Skeletal muscle satellite cell (primary cell): Measurements from ENCODE around the gene FCRLB.

Experiments used
- H3K27me3 ChIP-seq: 2 replicates; pipeline ENCODE4 v1.7.0; 2013; ENCODE audit warnings: low read length; ENCODE audit not compliant: control insufficient read depth, insufficient read depth
- H3K36me3 ChIP-seq: 2 replicates; pipeline ENCODE4 v1.7.0; 2013; ENCODE audit warnings: mild to moderate bottlenecking, control low read depth, low read length; ENCODE audit not compliant: insufficient read depth
- H3K4me1 ChIP-seq: 2 replicates; pipeline ENCODE4 v1.7.0; 2013; ENCODE audit warnings: low read length; ENCODE audit not compliant: control insufficient read depth, insufficient read depth
- H3K4me2 ChIP-seq: 2 replicates; pipeline ENCODE4 v1.7.0; 2013; ENCODE audit warnings: mild to moderate bottlenecking, low read length
- H3K4me3 ChIP-seq: 2 replicates; pipeline ENCODE4 v1.7.0; 2013; ENCODE audit warnings: low read length
- H3K9ac ChIP-seq: 2 replicates; pipeline ENCODE4 v1.7.0; 2013; ENCODE audit warnings: mild to moderate bottlenecking, low read depth, low read length, moderate library complexity
- H3K9me3 ChIP-seq: replicated peaks from 2 replicates; pipeline ENCODE4 v1.7.0; 2013; ENCODE audit warnings: mild to moderate bottlenecking, control low read depth, low read length

Gene FCRLB

DNA sequence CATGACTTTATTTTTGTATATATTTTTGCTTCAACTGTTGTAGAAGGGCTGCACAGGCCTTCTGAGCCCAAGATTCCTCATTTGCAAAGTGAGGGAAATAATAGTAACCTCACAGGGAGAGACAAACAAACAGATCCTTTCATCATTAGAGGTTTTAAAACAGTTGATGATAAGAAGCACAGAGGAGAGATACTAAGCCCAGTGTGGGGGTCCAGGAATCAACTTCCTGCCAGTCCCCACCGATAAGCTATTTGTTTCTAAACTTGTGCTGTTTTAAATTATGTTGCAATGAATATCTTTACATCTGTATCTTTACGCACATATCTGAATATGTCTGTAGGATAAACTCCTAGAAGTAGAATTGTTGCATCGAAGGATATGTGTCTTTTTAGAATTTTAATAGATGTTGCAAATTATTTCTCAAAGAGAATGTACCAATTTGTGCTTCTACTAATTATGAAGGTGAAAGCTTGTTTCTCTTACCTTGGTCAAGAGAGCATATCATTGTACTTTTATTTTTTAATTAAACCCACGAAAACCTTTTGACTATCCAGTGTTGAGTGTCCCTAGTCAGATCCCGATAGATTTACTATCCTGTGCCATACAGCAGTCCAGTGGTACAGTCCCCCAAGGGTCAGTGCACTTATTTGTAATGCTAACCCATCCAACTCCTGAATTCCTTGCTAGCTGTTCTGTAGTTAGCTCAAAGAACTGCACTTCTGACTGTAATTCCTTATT lies 10.8 kb downstream of the FCRLB start:
- Histone ChIP-seq H3K27me3 (no peaks in the 10 kb centered on the region), H3K4me1 (peaks cover 51% of the 10 kb centered on the region), H3K4me3 (no peak overlapping the region), H3K4me2 (no peak overlapping the region), H3K36me3 (no peaks in the 10 kb centered on the region), H3K9ac (no peak overlapping the region), H3K9me3 (no peaks in the 10 kb centered on the region)

DNA sequence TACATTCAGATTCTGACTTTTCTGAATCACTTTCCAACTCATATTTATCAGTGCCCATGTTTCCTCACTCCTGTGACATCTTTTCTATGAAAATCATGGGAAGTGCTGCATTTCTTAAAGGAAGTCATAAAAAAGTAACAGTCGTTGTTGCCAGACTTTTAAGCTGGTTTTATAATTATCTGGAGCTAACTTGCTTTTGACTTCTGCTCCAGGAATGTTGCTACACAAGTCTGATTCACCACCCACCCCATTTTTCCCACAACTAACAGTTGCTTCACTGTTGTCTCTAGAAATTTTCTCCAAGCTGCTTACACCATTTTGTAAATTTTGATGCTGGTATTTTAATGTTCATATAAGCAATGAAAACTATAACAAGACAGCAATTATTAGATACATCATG lies 12.2 kb downstream of the FCRLB start:
- H3K27me3 ChIP-seq, result no peaks in the 10 kb centered on the region
- peak overlapping the region; percentile 4 for H3K4me2 ChIP-seq
- H3K4me1 ChIP-seq, result peaks cover 47% of the 10 kb centered on the region
- H3K9me3 ChIP-seq, result no peaks in the 10 kb centered on the region
- H3K4me3 ChIP-seq, result no peak overlapping the region
- H3K9ac ChIP-seq, result peak overlapping the region; percentile 45
- no peaks in the 10 kb centered on the region for H3K36me3 ChIP-seq

GRCh38 chr1:161735837-161736236 lies 14.5 kb downstream of the FCRLB start:
- Histone ChIP-seq H3K4me2 (peak overlapping the region; percentile 42), H3K9me3 (no peaks in the 10 kb centered on the region), H3K27me3 (no peaks in the 10 kb centered on the region), H3K4me3 (no peak overlapping the region), H3K4me1 (peaks cover 33% of the 10 kb centered on the region), H3K9ac (no peak overlapping the region), H3K36me3 (no peaks in the 10 kb centered on the region)

GRCh38 chr1:161736335-161736969 lies 15.1 kb downstream of the FCRLB start:
- no peaks in the 10 kb centered on the region for H3K9me3 ChIP-seq
- H3K27me3 ChIP-seq, result no peaks in the 10 kb centered on the region
- H3K9ac ChIP-seq, result no peak overlapping the region
- peaks cover 31% of the 10 kb centered on the region for H3K4me1 ChIP-seq
- no peaks in the 10 kb centered on the region for H3K36me3 ChIP-seq
- peak overlapping the region; percentile 42 for H3K4me2 ChIP-seq
- H3K4me3 ChIP-seq, result peak overlapping the region; percentile 16

DNA sequence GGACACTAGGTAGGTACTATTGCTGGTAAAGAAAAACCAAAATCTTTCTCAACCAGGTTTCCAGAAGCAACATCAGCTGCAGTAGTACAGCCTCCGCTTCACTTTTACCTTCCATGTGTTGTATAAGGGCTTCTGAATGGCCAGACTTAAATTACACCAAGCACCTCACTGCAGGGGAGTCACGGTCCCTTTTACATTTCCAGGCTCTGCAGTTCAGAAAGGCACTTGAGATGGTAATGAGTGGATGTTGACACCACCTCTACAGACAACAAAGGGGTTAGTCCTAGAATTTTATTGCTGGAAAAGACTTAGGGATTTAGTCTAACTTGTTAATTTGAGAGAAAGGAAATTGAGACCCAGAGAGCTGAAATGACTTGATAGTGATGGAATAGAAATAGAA lies 16.3 kb downstream of the FCRLB start:
- Histone ChIP-seq H3K9me3 (no peaks in the 10 kb centered on the region), H3K4me2 (no peak overlapping the region), H3K27me3 (no peaks in the 10 kb centered on the region), H3K36me3 (no peaks in the 10 kb centered on the region), H3K9ac (no peak overlapping the region), H3K4me1 (peaks cover 31% of the 10 kb centered on the region), H3K4me3 (no peak overlapping the region)

DNA sequence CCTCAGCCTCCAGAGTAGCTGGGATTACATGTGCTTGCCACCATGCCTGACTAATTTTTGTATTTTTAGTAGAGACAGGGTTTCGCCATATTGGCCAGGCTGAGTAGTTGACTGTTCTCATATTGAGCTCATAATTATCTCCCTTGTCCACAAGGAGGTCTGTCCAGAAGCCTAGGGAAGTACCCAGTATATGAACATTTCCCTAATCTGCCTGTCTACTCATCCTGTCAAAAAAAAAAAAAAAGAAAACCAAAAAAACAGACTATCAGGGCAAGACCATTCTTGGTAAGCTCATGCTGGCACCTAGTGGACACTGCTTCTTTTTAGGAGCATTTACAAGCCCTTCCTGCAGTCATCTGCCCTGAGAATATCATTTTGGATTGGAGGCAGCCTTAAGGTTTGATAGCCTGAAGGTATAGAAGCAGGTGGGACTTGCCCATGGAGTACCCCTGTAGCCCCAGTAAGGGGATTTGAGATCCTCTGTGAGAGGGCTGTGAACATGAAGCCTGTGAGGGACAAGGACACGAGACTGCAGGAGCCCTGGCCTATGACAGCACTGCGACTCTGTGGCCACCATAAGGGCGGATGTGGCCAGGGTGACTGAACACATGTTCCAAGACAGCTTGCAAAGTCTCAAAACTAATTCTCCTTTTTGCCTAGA lies 17.4 kb downstream of the FCRLB start:
- H3K4me1 ChIP-seq, result peaks cover 26% of the 10 kb centered on the region
- H3K27me3 ChIP-seq, result no peaks in the 10 kb centered on the region
- H3K9me3 ChIP-seq, result no peaks in the 10 kb centered on the region
- no peak overlapping the region for H3K4me3 ChIP-seq
- H3K4me2 ChIP-seq, result no peak overlapping the region
- no peak overlapping the region for H3K9ac ChIP-seq
- no peaks in the 10 kb centered on the region for H3K36me3 ChIP-seq

- H3K9ac ChIP-seq, result no peak overlapping the region
- no peaks in the 10 kb centered on the region for H3K27me3 ChIP-seq
- peaks cover 23% of the 10 kb centered on the region for H3K4me1 ChIP-seq
- H3K9me3 ChIP-seq, result no peaks in the 10 kb centered on the region
- H3K4me3 ChIP-seq, result no peak overlapping the region
- H3K36me3 ChIP-seq, result no peaks in the 10 kb centered on the region
- H3K4me2 ChIP-seq, result no peak overlapping the region
Measured at GRCh38 chr1:161739865-161740566, 18.7 kb downstream of the FCRLB start.

GRCh38 chr1:161740921-161741320 lies 19.6 kb downstream of the FCRLB start:
- no peak overlapping the region for H3K9ac ChIP-seq

GRCh38 chr1:161743231-161743630 lies 21.9 kb downstream of the FCRLB start:
- no peaks in the 10 kb centered on the region for H3K9me3 ChIP-seq
- H3K9ac ChIP-seq, result no peak overlapping the region
- H3K4me3 ChIP-seq, result no peak overlapping the region
- peaks cover 6% of the 10 kb centered on the region for H3K4me1 ChIP-seq
- no peaks in the 10 kb centered on the region for H3K36me3 ChIP-seq
- H3K27me3 ChIP-seq, result no peaks in the 10 kb centered on the region
- no peak overlapping the region for H3K4me2 ChIP-seq

More at GRCh38 chr1:161740921-161741320, 19.6 kb downstream of the FCRLB start:
- no peaks in the 10 kb centered on the region for H3K9me3 ChIP-seq
- no peak overlapping the region for H3K4me3 ChIP-seq
- H3K4me2 ChIP-seq, result no peak overlapping the region
- H3K36me3 ChIP-seq, result no peaks in the 10 kb centered on the region
- H3K4me1 ChIP-seq, result peaks cover 23% of the 10 kb centered on the region
- H3K27me3 ChIP-seq, result no peaks in the 10 kb centered on the region

GRCh38 chr1:161747801-161748200 lies 26.5 kb downstream of the FCRLB start:
- H3K9me3 ChIP-seq, result no peaks in the 10 kb centered on the region
- H3K4me2 ChIP-seq, result no peak overlapping the region
- no peak overlapping the region for H3K4me3 ChIP-seq
- H3K9ac ChIP-seq, result no peak overlapping the region
- no peaks in the 10 kb centered on the region for H3K27me3 ChIP-seq
- peaks cover 17% of the 10 kb centered on the region for H3K36me3 ChIP-seq
- peaks cover 16% of the 10 kb centered on the region for H3K4me1 ChIP-seq
